ENCODE results near the gene COMT.

DNA sequence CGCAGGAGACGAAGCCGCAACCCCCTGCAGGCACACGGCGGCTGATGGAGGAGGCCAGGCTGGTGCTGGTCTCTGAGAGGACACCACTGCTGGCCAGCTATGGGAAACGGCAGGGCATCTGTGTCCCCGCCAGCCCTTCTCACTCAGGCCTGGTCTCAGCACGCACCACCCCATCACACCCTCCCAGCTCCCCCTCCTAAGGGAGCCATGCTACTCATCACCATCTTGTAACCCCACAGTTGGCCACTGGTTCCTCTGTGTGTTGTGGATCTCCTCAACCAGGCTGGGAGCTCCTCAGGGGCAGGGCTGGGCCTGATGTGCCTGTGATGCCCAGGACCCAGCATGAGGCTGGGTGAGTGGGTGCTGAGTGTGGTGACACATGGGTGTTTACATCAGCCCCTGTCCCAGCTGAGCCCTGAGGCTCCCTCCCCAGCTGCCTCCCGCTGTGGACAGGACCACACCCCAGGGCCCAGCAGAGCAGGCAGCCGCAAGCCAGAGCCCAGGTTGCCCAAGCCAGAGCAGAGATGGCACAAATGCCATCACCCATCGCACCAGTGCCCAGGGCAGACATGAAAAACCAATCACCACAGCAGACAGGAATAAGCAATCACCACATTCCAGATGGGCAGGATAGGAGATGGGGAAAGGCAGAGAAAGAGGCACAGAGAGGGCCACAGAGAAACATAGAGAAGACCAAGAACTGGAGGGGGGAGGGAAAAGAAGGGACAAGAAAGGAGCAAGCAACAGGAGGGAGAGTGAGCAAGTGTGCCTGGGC is 66.8 kb downstream of the COMT start:
- TF ChIP-seq POLR2AphosphoS5 (IDR thresholded peaks at IDR 0.05; ENCODE audit: low read depth) (no peak), EZH2 (IDR thresholded peaks at IDR 0.05; ENCODE audit: low read depth, unreplicated experiment) (no peak), ZNF331 (CRISPR knock-in tag; IDR thresholded peaks at IDR 0.05; ENCODE audit: low read depth) (no peak), JUNB (IDR thresholded peaks at IDR 0.05; ENCODE audit: unreplicated experiment) (no peak)
- TF ChIP-seq, protein P1, sequence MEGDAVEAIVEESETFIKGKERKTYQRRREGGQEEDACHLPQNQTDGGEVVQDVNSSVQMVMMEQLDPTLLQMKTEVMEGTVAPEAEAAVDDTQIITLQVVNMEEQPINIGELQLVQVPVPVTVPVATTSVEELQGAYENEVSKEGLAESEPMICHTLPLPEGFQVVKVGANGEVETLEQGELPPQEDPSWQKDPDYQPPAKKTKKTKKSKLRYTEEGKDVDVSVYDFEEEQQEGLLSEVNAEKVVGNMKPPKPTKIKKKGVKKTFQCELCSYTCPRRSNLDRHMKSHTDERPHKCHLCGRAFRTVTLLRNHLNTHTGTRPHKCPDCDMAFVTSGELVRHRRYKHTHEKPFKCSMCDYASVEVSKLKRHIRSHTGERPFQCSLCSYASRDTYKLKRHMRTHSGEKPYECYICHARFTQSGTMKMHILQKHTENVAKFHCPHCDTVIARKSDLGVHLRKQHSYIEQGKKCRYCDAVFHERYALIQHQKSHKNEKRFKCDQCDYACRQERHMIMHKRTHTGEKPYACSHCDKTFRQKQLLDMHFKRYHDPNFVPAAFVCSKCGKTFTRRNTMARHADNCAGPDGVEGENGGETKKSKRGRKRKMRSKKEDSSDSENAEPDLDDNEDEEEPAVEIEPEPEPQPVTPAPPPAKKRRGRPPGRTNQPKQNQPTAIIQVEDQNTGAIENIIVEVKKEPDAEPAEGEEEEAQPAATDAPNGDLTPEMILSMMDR (conservative IDR thresholded peaks at IDR 0.05; ENCODE audit: low read depth in 2 of 2): no peak
- TF ChIP-seq, protein P2, sequence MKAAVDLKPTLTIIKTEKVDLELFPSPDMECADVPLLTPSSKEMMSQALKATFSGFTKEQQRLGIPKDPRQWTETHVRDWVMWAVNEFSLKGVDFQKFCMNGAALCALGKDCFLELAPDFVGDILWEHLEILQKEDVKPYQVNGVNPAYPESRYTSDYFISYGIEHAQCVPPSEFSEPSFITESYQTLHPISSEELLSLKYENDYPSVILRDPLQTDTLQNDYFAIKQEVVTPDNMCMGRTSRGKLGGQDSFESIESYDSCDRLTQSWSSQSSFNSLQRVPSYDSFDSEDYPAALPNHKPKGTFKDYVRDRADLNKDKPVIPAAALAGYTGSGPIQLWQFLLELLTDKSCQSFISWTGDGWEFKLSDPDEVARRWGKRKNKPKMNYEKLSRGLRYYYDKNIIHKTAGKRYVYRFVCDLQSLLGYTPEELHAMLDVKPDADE (IDR thresholded peaks at IDR 0.05): no peak

Measured in GM23338 (cell line).